ENCODE data around the gene L1CAM.

DNA sequence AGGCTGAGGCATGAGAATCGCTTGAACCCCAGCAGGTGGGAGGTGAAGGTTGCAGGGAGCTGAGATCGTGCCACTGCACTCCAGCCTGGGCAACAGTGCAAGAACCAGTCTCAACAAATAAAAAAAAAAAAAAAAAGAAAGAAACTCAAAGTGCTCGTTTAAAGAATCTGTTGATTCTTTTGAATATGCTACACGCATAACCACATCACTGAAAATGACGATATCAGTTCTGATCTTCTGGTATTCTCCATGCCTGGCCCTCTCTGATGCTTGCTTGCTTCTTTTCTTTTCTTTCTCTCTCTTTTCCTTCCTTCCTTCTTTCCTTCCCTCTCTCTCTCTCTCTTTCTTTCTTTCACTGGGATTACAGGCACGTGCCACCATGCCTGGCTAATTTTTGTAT, 25.8 kb upstream of the L1CAM start:
- no peak for TF ChIP-seq EZH2 (IDR thresholded peaks at IDR 0.05; ENCODE audit: borderline replicate concordance, low read depth, low read length, poor library complexity, severe bottlenecking)
- TF ChIP-seq CTCF (conservative IDR thresholded peaks at IDR 0.05; ENCODE audit: low read depth, low read length), result no peak

All from A673 (cell line).